GM23338 (cell line): Measurements from ENCODE around the gene SCLY. TPM values are rescaled to one million over a fixed set of nuclear protein-coding genes. Genes with fewer than 3 reads are reported as not detected.

Experiments used
- ATAC-seq: fragments of 200-7000 bp; cut with Tn5 transposase; 3 replicates; pipeline ENCODE4 v1.9.1; 2020
- DNase-seq: peaks from one replicate; pipeline ENCODE4 v3.0.0-alpha.2; 2015; ENCODE audit warnings: low spot score
- H2AFZ ChIP-seq: fragments of 200-600 bp; sonication (generic); 2 replicates; pipeline ENCODE4 v1.8.0; 2016; ENCODE audit warnings: antibody characterized with exemption, mild to moderate bottlenecking, moderate library complexity
- H3F3A ChIP-seq: fragments of 200-600 bp; sonication (generic); replicated peaks from 2 replicates; pipeline ENCODE4 v1.8.0; 2017; ENCODE audit warnings: antibody characterized with exemption, mixed run types, low read depth
- H3K27ac ChIP-seq: fragments of 200-600 bp; sonication (generic); 2 replicates; pipeline ENCODE4 v1.6.1; 2016; ENCODE audit warnings: low read depth
- H3K27me3 ChIP-seq: fragments of 200-600 bp; sonication (generic); 2 replicates; pipeline ENCODE4 v1.8.0; 2016; ENCODE audit warnings: mild to moderate bottlenecking, mixed run types, moderate library complexity; ENCODE audit not compliant: insufficient read depth
- H3K36me3 ChIP-seq: fragments of 200-600 bp; sonication (generic); 2 replicates; pipeline ENCODE4 v1.8.0; 2016; ENCODE audit warnings: mild to moderate bottlenecking; ENCODE audit not compliant: insufficient read depth
- H3K4me1 ChIP-seq: fragments of 200-600 bp; sonication (generic); 2 replicates; pipeline ENCODE4 v1.8.0; 2016; ENCODE audit warnings: mild to moderate bottlenecking, moderate library complexity; ENCODE audit not compliant: insufficient read depth
- H3K4me2 ChIP-seq: fragments of 200-600 bp; sonication (generic); 2 replicates; pipeline ENCODE4 v1.7.1; 2017; ENCODE audit warnings: mixed run types
- H3K4me3 ChIP-seq: fragments of 200-600 bp; sonication (generic); 2 replicates; pipeline ENCODE4 v1.6.1; 2016; ENCODE audit warnings: mixed run types
- H3K79me2 ChIP-seq: fragments of 200-600 bp; sonication (generic); replicated peaks from 2 replicates; pipeline ENCODE4 v1.8.0; 2017; ENCODE audit warnings: mild to moderate bottlenecking; ENCODE audit not compliant: insufficient read depth
- H3K9me2 ChIP-seq: fragments of 200-600 bp; sonication (generic); 2 replicates; pipeline ENCODE4 v1.8.0; 2017; ENCODE audit not compliant: insufficient read depth
- H4K20me1 ChIP-seq: fragments of 200-600 bp; sonication (generic); replicated peaks from 2 replicates; pipeline ENCODE4 v1.8.0; 2017; ENCODE audit warnings: mild to moderate bottlenecking; ENCODE audit not compliant: insufficient read depth
- H3K27ac Mint-ChIP-seq: 2 replicates; pipeline ENCODE4 v1.8.0; 2020; ENCODE audit warnings: inconsistent platforms, mild to moderate bottlenecking, moderate library complexity, mixed read lengths
- H3K27me3 Mint-ChIP-seq: 3 replicates; pipeline ENCODE4 v1.8.0; 2022; ENCODE audit warnings: low read depth, mild to moderate bottlenecking, moderate library complexity, mixed read lengths, inconsistent platforms; ENCODE audit not compliant: insufficient read depth, poor library complexity
- H3K36me3 Mint-ChIP-seq: 3 replicates; pipeline ENCODE4 v1.8.0; 2021; ENCODE audit warnings: low read depth, mild to moderate bottlenecking, inconsistent platforms, moderate library complexity, mixed read lengths
- H3K4me1 Mint-ChIP-seq: 3 replicates; pipeline ENCODE4 v1.8.0; 2020; ENCODE audit warnings: mild to moderate bottlenecking, inconsistent platforms, mixed read lengths
- H3K4me3 Mint-ChIP-seq: 3 replicates; pipeline ENCODE4 v1.8.0; 2021; ENCODE audit warnings: moderate library complexity, mild to moderate bottlenecking, inconsistent platforms, mixed read lengths
- H3K9me3 Mint-ChIP-seq: 3 replicates; pipeline ENCODE4 v1.8.0; 2020; ENCODE audit warnings: moderate library complexity, mild to moderate bottlenecking, inconsistent platforms, mixed read lengths
- CREB1 ChIP-seq: fragments of 250-450 bp; sonication (Bioruptor Pico); IDR thresholded peaks from 2 replicates; pipeline ENCODE4 v1.5.0; 2020; ENCODE audit warnings: low read depth, mild to moderate bottlenecking, moderate library complexity
- EZH2 ChIP-seq: fragments of 200-600 bp; sonication (generic); IDR thresholded peaks from one replicate; pipeline ENCODE4 v1.8.0; 2017; ENCODE audit warnings: antibody characterized with exemption, mild to moderate bottlenecking, low read depth; ENCODE audit not compliant: unreplicated experiment
- EZH2phosphoT487 ChIP-seq: fragments of 200-600 bp; sonication (generic); IDR thresholded peaks from one replicate; pipeline ENCODE4 v1.8.1; 2018; ENCODE audit warnings: antibody characterized with exemption; ENCODE audit not compliant: unreplicated experiment
- JUNB ChIP-seq: IDR thresholded peaks from one replicate; pipeline ENCODE4 v1.6.1; 2016; ENCODE audit warnings: antibody characterized with exemption; ENCODE audit not compliant: unreplicated experiment
- NANOG ChIP-seq: IDR thresholded peaks from 2 replicates; pipeline ENCODE4 v1.6.1; 2016; ENCODE audit warnings: antibody characterized with exemption, borderline replicate concordance
- POLR2AphosphoS5 ChIP-seq: IDR thresholded peaks from 2 replicates; pipeline ENCODE4 v1.6.1; 2016; ENCODE audit warnings: antibody characterized with exemption, low read depth
- STAT1 ChIP-seq: IDR thresholded peaks from one replicate; pipeline ENCODE4 v1.6.1; 2016; ENCODE audit warnings: antibody characterized with exemption; ENCODE audit not compliant: unreplicated experiment
- ZNF114 ChIP-seq: fragments of 250-450 bp; sonication (Bioruptor Pico); IDR thresholded peaks from 2 replicates; pipeline ENCODE4 v1.5.0; 2020; ENCODE audit warnings: mild to moderate bottlenecking, moderate library complexity
- ZNF331 ChIP-seq: fragments of 250-450 bp; sonication (Bioruptor Pico); IDR thresholded peaks from 2 replicates; pipeline ENCODE4 v1.5.0; 2020; ENCODE audit warnings: low read depth, mild to moderate bottlenecking, moderate library complexity
- polyA plus RNA-seq: library from polyadenylated mRNA; unstranded; fragments of >200 nt; fragmentation: Nextera tagmentation; extraction: Ambion mirVana; gene quantifications from 2 replicates; pipeline ENCODE4 v1.2.1, GENCODE V29; 2016
- total RNA-seq: library from RNA; depleted of rRNA; stranded (reverse); fragments of >200 nt; shearing (Covaris generic); gene quantifications from 2 replicates; pipeline ENCODE4 v1.2.3, GENCODE V29; 2014
- TF ChIP-seq, protein P1 (sequence below), 2 experiments: fragments of 200-600 bp in 1 of 2; sonication (generic) in 1 of 2; conservative IDR thresholded peaks; 2 replicates each; pipeline versions ENCODE4 v1.5.1 to v1.6.1; 2016 to 2017; ENCODE audit warnings: antibody characterized with exemption in 2 of 2, low read depth in 2 of 2, mild to moderate bottlenecking in 2 of 2, moderate library complexity in 1 of 2
- TF ChIP-seq, protein P2 (sequence below): fragments of 250-450 bp; sonication (Bioruptor Pico); IDR thresholded peaks from 2 replicates; pipeline ENCODE4 v1.5.0; 2020; ENCODE audit warnings: mild to moderate bottlenecking, moderate library complexity
- TF ChIP-seq, protein P3 (sequence below): IDR thresholded peaks from 2 replicates; pipeline ENCODE4 v1.6.1; 2016; ENCODE audit warnings: antibody characterized with exemption
- TF ChIP-seq, protein P4 (sequence below): IDR thresholded peaks from one replicate; pipeline ENCODE4 v1.6.1; 2018; ENCODE audit warnings: antibody characterized with exemption; ENCODE audit not compliant: unreplicated experiment

Gene SCLY
- total and polyA plus RNA-seq, 2 experiments from 2014 or later = 57.2 to 80.3 TPM

DNA sequence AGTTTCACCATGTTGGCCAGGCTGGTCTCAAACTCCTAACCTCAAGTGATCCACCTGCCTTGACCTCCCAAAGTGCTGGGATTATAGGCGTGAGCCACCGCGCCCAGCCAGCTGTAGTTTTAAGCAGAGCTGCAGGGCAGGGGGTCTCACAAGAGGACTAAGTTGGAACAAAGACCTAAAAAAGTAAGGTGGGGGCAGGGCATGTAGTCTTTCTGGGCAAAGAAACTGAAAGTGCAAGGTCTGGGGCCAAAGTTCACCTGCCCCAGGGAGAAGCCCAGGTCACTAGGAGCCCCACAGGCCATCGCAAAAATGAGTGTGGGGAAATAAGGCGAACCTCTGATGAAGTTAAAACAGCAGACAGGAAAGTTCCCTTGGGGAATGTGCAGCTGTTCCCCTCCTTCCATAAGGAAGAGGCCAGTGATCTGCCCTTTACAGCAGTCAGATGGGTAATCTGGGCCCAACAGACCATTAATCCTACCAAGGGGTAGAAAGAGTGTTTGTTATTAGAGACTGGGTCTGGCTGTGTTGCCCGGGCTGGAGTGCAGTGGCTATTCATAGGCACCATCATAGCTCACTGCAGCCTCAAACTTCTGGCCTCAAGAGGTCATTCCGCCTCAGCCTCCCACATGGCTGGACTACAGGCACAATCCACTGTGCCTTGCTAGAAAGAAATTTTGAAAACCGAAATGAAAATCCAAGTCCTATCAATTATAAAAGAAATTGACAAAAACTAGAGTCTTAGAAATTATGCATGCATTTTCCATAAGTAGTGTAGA, 2.8 kb downstream of the SCLY start:
- H3K9me2 ChIP-seq = no peaks in the 10 kb centered on the region
- peaks cover 13% of the 10 kb centered on the region; the same call in 1 of the 2 replicates for H4K20me1 ChIP-seq
- Mint-ChIP-seq H3K4me3 (peak overlapping the region; percentile 85; the same call in 1 of the 3 replicates), H3K36me3 (peaks cover 62% of the 10 kb centered on the region), H3K27ac (peak overlapping the region; percentile 12; the same call in 1 of the 2 replicates), H3K4me1 (peaks cover 25% of the 10 kb centered on the region), H3K27me3 (peaks cover 8% of the 10 kb centered on the region), H3K9me3 (peaks cover 9% of the 10 kb centered on the region)
- peaks cover 19% of the 10 kb centered on the region for H3K4me1 ChIP-seq
- H3F3A ChIP-seq = 0 out of 2 replicates have a peak, but pooled peaks cover 7% of the 10 kb centered on the region
- peaks cover 78% of the 10 kb centered on the region for H3K79me2 ChIP-seq
- no peak overlapping the region; the same call in 1 of the 2 replicates for H3K4me2 ChIP-seq
- H3K36me3 ChIP-seq = peaks cover 22% of the 10 kb centered on the region
- H3K4me3 ChIP-seq = no peak overlapping the region
- TF ChIP-seq CREB1 (no peak), ZNF114 (CRISPR knock-in tag) (no peak), EZH2 (no peak), NANOG (no peak), EZH2phosphoT487 (no peak), JUNB (no peak), POLR2AphosphoS5 (no peak), ZNF331 (CRISPR knock-in tag) (no peak), STAT1 (no peak)
- TF ChIP-seq, protein P1, sequence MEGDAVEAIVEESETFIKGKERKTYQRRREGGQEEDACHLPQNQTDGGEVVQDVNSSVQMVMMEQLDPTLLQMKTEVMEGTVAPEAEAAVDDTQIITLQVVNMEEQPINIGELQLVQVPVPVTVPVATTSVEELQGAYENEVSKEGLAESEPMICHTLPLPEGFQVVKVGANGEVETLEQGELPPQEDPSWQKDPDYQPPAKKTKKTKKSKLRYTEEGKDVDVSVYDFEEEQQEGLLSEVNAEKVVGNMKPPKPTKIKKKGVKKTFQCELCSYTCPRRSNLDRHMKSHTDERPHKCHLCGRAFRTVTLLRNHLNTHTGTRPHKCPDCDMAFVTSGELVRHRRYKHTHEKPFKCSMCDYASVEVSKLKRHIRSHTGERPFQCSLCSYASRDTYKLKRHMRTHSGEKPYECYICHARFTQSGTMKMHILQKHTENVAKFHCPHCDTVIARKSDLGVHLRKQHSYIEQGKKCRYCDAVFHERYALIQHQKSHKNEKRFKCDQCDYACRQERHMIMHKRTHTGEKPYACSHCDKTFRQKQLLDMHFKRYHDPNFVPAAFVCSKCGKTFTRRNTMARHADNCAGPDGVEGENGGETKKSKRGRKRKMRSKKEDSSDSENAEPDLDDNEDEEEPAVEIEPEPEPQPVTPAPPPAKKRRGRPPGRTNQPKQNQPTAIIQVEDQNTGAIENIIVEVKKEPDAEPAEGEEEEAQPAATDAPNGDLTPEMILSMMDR (conservative IDR thresholded peaks at IDR 0.05; ENCODE audit: low read depth in 2 of 2) = no peak
- TF ChIP-seq, protein P2, sequence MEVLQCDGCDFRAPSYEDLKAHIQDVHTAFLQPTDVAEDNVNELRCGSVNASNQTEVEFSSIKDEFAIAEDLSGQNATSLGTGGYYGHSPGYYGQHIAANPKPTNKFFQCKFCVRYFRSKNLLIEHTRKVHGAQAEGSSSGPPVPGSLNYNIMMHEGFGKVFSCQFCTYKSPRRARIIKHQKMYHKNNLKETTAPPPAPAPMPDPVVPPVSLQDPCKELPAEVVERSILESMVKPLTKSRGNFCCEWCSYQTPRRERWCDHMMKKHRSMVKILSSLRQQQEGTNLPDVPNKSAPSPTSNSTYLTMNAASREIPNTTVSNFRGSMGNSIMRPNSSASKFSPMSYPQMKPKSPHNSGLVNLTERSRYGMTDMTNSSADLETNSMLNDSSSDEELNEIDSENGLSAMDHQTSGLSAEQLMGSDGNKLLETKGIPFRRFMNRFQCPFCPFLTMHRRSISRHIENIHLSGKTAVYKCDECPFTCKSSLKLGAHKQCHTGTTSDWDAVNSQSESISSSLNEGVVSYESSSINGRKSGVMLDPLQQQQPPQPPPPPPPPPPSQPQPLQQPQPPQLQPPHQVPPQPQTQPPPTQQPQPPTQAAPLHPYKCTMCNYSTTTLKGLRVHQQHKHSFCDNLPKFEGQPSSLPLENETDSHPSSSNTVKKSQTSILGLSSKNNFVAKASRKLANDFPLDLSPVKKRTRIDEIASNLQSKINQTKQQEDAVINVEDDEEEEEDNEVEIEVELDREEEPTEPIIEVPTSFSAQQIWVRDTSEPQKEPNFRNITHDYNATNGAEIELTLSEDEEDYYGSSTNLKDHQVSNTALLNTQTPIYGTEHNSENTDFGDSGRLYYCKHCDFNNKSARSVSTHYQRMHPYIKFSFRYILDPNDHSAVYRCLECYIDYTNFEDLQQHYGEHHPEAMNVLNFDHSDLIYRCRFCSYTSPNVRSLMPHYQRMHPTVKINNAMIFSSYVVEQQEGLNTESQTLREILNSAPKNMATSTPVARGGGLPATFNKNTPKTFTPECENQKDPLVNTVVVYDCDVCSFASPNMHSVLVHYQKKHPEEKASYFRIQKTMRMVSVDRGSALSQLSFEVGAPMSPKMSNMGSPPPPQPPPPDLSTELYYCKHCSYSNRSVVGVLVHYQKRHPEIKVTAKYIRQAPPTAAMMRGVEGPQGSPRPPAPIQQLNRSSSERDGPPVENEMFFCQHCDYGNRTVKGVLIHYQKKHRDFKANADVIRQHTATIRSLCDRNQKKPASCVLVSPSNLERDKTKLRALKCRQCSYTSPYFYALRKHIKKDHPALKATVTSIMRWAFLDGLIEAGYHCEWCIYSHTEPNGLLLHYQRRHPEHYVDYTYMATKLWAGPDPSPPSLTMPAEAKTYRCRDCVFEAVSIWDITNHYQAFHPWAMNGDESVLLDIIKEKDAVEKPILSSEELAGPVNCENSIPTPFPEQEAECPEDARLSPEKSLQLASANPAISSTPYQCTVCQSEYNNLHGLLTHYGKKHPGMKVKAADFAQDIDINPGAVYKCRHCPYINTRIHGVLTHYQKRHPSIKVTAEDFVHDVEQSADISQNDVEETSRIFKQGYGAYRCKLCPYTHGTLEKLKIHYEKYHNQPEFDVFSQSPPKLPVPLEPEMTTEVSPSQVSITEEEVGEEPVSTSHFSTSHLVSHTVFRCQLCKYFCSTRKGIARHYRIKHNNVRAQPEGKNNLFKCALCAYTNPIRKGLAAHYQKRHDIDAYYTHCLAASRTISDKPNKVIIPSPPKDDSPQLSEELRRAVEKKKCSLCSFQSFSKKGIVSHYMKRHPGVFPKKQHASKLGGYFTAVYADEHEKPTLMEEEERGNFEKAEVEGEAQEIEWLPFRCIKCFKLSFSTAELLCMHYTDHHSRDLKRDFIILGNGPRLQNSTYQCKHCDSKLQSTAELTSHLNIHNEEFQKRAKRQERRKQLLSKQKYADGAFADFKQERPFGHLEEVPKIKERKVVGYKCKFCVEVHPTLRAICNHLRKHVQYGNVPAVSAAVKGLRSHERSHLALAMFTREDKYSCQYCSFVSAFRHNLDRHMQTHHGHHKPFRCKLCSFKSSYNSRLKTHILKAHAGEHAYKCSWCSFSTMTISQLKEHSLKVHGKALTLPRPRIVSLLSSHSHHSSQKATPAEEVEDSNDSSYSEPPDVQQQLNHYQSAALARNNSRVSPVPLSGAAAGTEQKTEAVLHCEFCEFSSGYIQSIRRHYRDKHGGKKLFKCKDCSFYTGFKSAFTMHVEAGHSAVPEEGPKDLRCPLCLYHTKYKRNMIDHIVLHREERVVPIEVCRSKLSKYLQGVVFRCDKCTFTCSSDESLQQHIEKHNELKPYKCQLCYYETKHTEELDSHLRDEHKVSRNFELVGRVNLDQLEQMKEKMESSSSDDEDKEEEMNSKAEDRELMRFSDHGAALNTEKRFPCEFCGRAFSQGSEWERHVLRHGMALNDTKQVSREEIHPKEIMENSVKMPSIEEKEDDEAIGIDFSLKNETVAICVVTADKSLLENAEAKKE (CRISPR knock-in tag) = no peak
- TF ChIP-seq, protein P3, sequence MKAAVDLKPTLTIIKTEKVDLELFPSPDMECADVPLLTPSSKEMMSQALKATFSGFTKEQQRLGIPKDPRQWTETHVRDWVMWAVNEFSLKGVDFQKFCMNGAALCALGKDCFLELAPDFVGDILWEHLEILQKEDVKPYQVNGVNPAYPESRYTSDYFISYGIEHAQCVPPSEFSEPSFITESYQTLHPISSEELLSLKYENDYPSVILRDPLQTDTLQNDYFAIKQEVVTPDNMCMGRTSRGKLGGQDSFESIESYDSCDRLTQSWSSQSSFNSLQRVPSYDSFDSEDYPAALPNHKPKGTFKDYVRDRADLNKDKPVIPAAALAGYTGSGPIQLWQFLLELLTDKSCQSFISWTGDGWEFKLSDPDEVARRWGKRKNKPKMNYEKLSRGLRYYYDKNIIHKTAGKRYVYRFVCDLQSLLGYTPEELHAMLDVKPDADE = no peak
- TF ChIP-seq, protein P4, sequence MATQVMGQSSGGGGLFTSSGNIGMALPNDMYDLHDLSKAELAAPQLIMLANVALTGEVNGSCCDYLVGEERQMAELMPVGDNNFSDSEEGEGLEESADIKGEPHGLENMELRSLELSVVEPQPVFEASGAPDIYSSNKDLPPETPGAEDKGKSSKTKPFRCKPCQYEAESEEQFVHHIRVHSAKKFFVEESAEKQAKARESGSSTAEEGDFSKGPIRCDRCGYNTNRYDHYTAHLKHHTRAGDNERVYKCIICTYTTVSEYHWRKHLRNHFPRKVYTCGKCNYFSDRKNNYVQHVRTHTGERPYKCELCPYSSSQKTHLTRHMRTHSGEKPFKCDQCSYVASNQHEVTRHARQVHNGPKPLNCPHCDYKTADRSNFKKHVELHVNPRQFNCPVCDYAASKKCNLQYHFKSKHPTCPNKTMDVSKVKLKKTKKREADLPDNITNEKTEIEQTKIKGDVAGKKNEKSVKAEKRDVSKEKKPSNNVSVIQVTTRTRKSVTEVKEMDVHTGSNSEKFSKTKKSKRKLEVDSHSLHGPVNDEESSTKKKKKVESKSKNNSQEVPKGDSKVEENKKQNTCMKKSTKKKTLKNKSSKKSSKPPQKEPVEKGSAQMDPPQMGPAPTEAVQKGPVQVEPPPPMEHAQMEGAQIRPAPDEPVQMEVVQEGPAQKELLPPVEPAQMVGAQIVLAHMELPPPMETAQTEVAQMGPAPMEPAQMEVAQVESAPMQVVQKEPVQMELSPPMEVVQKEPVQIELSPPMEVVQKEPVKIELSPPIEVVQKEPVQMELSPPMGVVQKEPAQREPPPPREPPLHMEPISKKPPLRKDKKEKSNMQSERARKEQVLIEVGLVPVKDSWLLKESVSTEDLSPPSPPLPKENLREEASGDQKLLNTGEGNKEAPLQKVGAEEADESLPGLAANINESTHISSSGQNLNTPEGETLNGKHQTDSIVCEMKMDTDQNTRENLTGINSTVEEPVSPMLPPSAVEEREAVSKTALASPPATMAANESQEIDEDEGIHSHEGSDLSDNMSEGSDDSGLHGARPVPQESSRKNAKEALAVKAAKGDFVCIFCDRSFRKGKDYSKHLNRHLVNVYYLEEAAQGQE = no peak
- DNase-seq (no peak), ATAC-seq (no peak)
- H2AFZ ChIP-seq = no peak overlapping the region
- no peak overlapping the region for H3K27ac ChIP-seq
- no peaks in the 10 kb centered on the region for H3K27me3 ChIP-seq
